Measurements from ENCODE around the gene TET2. TPM values are rescaled to one million over a fixed set of nuclear protein-coding genes. Genes with fewer than 3 reads are reported as not detected.

The TET2 gene
- total RNA-seq, 1 donor from 2014 or later, result 5.0 TPM

DNA sequence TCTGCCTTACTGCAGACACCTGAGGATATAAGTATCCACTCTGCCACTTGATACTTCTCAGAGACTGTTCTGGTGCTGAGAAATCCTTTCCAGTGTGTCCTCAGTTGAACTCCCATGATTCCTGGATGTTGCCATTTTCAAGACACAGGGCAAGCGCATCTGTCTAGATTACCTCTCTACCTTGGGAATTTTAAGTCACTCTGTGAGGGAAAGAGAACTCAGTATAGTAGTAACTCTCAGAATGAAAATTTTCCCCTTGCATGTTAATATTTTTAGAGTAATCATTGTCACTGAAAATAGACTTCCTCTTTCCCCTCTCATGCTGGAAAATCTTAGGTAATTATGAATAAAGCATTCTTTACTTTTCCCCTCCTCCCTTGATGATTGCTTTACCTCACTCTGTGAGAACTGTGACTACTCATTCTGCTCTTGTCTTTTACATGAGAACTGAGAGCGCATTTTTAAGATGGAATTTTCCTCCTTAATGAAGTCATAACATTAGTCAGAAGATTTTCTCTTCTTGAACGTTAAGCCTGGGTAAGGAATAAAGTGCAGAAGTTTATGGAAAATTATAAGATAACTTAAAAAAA lies 45.0 kb downstream of the TET2 start:
- TF ChIP-seq CTCF (conservative IDR thresholded peaks at IDR 0.05; ENCODE audit: low read depth, low read length), result no peak
- H3K4me3 ChIP-seq (ENCODE audit: low read depth, low read length), result no peak overlapping the region
- DNase-seq (ENCODE audit: low read depth), result no peak

DNA sequence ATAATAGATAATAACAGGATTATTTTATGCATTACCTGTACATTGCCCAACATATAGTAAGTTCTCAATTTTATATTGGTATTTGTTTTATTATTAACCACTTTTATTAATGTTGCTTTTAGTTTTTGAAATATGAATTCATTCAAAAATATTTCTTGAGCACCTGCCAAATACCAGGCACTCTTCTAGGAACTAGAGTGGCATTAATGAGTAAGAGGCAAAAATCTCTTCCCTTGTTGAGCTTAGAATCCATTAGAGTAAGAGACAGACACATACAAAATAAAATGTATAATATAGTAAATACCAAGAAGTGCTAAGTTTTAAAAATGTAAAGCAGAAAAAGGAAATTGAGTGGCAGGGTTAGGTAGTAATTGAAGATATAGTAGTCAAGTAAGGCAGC lies 45.8 kb downstream of the TET2 start:
- H3K4me3 ChIP-seq (ENCODE audit: low read depth, low read length), result no peak overlapping the region
- TF ChIP-seq CTCF (conservative IDR thresholded peaks at IDR 0.05; ENCODE audit: low read depth, low read length), result no peak
- no peak for DNase-seq (ENCODE audit: low read depth)

- no peak overlapping the region for H3K4me3 ChIP-seq (ENCODE audit: low read depth, low read length)
- no peak for DNase-seq (ENCODE audit: low read depth)
- TF ChIP-seq CTCF (conservative IDR thresholded peaks at IDR 0.05; ENCODE audit: low read depth, low read length), result no peak
Measured at GRCh38 chr4:105192910-105193309, 46.2 kb downstream of the TET2 start.

DNA sequence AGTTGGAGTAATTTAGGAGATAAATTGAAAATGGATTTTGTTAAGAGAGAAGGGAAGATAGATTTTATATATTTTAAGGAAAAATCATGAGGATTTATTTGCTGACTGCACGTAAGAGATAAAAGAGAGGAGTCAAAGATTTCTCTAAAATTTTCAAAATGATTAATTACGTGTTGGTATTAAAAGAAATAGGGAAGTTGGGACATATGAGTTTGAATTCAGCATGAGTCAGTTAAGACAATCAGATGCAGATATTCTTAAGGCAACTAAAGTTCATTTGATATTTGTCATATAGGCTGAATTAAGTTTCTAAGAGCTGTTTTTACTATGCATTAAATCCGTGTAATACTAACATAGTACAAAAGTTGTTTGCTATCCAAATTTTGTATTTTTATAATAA lies 46.9 kb downstream of the TET2 start:
- no peak overlapping the region for H3K4me3 ChIP-seq (ENCODE audit: low read depth, low read length)
- no peak for DNase-seq (ENCODE audit: low read depth)
- TF ChIP-seq CTCF (conservative IDR thresholded peaks at IDR 0.05; ENCODE audit: low read depth, low read length), result no peak

- DNase-seq (ENCODE audit: low read depth), result no peak
- no peak for TF ChIP-seq CTCF (conservative IDR thresholded peaks at IDR 0.05; ENCODE audit: low read depth, low read length)
- H3K4me3 ChIP-seq (ENCODE audit: low read depth, low read length), result no peak overlapping the region
Measured at GRCh38 chr4:105194328-105195231, 47.9 kb downstream of the TET2 start.

GRCh38 chr4:105196523-105197145 lies 50.0 kb downstream of the TET2 start:
- DNase-seq (ENCODE audit: low read depth), result no peak
- TF ChIP-seq CTCF (conservative IDR thresholded peaks at IDR 0.05; ENCODE audit: low read depth, low read length), result peak; percentile 42
- no peak overlapping the region for H3K4me3 ChIP-seq (ENCODE audit: low read depth, low read length)
